Stimulated activated CD8-positive, alpha-beta memory T cell treated with anti-CD3 and anti-CD28 coated beads, Interleukin-12 subunit alpha, Interleukin-12 subunit beta, amount 100 ng/mL, for 4 hours (primary cell): ENCODE data around the gene BYSL.
"Not testable (repeated sequence)": the region's sequence is repeated elsewhere in the genome, so short reads cannot be mapped to it uniquely, and the experiment has no call there.

Experiments used
- DNase-seq: peaks from one replicate; pipeline ENCODE4 v3.0.0-alpha.2; 2020; ENCODE audit warnings: low read depth

BYSL gene

DNA sequence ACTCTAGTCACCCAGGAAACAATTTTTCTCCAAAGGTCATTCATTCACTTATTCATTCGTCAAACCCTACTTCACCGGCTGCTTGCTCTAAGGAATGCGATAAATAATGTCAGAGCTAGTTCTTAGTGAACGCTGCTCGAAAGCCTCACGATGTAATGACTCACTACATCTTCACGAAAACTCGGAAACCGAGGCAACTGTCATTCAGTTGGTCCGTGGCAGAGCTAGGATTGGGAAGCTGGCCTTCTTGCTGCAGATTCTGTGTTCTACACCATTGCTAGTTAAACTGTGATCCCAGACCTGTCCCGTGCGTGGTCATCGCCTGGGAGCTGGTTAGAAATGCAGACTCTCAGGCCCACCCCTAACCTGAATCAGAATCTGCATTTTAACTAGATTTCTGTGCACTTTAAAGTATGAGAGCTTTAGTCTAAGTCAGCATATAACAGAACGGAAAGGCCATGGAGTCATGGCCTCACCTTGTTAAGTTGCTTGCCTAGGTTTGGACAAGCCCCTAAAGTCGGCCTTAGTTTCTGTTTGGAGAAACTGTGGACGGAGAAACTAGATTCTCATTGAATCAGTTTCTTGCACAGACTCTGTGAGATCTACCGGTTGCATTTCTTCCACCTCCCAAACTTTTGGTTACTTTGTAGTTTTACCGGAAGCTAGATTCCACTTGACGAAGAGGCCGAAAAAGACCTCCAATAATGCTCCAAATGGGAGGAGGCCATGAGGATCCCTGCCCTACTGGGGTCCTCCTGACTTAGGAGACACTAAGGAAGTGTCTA is 21.0 kb downstream of the BYSL start:
- no peak for DNase-seq

DNA sequence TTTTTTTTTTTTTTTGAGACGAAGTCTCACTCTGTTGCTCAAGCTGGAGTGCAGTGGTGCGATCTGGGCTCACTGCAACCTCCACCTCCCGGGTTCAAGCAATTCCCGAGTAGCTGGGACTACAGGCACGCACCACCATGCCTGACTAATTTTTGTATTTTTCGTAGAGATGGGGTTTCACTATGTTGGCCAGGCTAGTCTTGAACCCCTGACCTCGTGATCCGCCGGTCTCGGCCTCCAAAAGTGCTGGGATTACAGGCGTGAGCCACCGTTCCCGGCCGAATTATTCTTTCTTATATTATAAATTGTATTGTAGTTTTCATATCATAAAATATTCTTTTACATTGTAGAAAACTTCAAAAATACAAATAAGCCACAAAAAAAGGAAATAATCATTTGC is 21.6 kb downstream of the BYSL start:
- not testable (repeated sequence) for DNase-seq

DNA sequence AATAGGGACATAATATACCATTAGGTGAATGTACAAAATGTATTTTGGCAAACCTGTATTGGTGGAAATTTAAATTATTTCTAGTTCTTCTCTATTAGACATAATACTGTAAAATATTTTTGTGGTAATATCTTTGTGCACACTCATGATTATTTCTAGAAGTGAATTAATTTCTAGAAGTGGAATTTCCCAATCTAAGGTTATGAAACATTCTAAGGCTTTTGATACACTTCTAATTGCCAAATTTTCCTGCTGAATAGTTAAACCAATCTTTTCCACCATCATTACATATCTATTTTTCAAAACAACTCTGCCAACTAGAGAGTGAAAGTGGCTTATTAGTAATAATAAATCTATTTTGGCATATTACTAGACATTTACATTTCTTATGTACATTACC is 22.2 kb downstream of the BYSL start:
- DNase-seq = no peak

DNA sequence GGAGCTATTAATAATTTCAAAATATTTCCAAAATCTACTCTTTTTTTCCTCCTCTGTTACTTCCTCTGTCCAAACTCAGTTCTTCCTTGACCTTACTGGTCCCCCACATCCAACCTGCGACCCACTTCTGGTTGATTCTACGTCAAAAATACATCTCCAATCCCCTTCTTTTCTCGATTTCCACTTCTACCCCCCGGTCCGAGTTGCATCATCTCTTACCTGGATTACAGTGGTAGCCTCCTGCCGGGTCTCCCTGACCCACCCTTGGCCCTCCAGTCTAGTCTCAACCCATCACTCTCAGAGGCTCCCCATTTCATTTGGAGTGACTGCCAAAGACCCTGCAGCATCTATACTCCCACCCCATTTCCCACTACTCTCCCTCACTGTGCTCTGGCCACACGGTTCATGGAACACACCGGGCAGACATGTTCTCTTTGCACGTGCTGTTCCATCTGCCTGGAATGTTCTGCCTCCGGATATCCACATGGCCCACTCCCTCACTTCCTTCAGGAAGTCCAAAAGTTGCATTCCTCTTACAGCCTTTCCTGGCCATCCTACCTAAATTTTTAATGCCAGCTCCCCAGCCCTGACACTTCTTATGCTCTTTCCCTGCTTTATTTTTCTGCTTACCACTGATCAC is 26.4 kb downstream of the BYSL start:
- DNase-seq = no peak

DNA sequence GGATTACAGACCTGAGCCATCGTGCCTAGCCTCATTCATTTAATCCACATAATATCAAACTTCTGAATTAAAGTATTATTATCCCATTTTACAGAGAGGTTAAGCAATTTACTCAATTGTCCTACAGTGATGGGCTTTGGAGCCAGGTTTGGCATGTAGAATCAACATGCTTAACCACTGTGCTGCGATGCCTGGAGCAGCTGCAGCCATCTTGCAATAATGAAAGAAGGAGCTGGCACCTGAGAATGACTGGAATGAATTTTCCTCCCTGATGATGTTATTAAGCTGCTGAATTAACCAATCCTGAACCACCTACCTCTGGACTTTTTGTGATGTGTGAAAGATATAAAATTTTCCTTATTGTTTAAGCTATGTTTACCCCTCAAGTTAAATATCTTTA is 33.4 kb downstream of the BYSL start:
- no peak for DNase-seq

DNA sequence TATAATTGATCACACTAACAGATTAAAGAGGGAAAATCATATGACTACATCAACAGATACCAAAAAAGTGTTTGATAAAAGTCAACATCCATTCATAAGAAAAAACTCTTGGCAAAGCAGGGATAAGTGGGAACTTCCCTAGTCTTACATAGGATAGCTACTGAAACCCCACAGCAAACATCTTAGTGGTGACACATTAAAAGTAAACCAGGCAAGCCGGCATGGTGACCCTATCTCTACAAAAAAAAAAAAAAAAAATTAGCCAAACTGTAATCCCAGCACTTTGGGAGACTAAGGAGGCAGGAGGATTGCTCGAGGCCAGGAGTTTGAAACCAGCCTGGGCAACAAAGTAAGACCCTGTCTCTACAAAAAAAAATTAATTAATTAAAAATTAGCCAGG is 34.1 kb downstream of the BYSL start:
- no peak for DNase-seq

DNA sequence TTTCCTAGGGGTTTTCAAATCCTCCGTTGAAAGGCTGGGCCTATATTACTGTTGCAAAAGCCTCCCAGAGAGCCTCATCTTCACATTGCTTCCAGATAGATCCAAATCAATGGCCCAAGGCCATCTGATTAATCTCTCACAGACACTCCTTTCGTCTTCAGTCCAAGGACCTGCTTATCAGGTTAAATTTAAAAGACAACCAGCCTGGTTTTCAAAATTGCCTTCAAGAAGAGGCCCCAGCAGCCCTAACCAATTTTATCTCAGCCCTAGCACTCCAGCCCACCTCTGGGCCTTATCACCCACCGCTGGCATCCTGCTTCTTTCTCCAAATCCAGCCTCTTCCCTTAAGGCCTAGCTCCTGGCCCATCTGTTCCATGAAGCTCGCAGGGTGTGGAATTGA is 35.8 kb downstream of the BYSL start:
- DNase-seq = no peak

DNA sequence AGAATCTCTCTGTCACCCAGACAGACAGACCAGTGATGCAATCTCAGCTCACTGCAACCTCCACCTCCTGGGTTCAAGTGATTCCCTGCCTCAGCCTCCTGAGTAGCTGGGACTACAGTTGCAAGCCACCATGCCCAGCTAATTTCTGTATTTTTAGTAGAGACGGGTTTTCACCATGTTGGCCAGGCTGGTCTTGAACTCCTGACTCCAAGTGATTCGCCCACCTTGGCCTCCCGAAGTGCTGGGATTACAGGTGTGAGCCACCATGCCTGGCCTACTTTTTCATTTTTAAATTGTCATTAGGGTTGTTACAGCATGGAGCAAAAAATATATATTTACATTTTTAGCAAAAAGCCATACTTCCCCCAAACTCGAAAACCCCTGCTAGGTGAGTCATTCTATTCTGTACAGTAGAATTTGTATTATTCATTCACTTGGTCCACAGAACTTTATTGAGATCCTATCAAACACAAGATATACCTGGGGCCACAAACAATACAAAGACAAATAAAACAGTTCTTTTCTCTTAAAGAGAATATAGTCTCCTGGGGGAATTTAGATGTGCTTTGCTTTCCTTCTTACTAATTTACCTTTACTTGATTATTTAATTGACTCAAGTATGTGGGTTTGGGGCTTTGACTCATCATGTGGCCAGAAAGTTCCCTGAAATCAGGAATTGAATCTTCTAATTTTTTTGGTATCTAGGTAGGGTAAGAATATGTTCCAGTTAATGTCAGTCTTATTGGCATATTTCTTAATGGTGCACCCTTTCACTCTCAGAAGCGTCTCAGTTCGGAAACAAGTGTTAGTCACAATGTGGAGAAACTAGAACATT is 36.9 kb downstream of the BYSL start:
- no peak for DNase-seq

DNA sequence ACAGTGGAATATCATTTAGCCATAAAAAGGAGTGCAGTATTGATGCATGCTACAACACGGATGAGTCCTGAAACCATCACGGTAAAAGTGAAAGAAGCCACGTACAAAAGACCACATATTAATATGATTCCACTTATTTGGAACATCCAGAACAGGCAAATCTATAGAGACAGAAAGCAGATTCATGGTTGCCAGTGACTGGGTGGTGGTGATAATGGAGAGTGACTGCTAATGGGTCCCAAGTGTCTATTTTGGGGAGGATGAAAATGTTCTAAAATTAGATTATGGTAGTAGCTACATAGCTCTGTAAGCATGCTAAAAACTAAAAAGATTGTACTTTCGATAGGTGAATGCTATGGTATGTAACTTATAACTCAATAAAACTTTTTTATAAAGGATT is 38.7 kb downstream of the BYSL start:
- DNase-seq = no peak

DNA sequence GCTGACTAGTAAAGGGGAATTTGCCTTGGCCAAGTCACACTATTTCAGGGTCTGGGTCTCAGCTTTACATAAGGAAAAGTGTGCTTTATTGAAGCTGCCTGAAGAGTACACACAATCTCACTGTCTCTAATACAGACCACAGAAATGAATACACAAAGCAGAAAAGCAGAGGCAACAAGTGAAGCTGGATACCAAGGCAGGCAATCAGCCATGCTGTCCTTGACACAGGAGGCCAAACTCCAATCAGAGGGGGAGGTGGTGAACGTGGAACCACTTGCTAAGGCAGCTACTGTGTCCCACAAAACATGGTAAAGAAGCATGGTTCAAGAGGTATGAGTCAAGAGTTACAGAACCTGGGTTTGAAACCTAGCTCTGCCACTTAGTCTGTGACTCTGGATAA is 42.1 kb downstream of the BYSL start:
- DNase-seq = no peak

DNA sequence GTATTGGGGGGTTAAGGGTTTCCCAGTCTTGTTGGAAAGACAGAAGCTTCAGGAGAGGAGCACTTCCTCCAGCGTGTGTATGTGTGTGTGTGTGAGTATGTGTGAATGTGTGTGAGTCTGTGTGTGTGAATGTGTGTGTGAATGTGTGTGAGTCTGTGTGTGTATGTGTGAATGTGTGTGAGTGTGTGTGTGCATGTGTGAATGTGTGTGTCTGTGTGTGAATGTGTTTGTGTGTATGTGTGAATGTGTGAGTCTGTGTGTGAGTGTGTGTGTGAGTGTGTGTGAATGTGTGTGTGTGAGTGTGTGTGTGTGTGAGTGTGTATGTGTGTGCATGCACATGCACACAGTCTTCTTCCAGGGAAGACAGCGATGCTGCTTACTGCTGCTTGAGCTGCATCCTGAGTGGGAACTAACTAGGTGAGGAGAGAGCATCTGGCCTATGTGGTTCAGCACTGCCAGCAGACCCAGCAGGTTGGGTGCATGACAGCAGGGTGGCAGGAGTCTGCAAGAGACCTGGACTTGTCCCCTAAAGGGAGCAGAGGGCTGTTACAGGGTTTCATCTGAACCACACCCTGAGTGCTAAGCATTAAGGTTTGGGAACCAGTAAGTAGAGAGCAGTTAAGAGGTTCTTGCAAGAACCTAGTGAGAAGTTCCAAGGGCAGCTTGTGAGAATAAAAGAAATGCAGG is 43.0 kb downstream of the BYSL start:
- DNase-seq = no peak

DNA sequence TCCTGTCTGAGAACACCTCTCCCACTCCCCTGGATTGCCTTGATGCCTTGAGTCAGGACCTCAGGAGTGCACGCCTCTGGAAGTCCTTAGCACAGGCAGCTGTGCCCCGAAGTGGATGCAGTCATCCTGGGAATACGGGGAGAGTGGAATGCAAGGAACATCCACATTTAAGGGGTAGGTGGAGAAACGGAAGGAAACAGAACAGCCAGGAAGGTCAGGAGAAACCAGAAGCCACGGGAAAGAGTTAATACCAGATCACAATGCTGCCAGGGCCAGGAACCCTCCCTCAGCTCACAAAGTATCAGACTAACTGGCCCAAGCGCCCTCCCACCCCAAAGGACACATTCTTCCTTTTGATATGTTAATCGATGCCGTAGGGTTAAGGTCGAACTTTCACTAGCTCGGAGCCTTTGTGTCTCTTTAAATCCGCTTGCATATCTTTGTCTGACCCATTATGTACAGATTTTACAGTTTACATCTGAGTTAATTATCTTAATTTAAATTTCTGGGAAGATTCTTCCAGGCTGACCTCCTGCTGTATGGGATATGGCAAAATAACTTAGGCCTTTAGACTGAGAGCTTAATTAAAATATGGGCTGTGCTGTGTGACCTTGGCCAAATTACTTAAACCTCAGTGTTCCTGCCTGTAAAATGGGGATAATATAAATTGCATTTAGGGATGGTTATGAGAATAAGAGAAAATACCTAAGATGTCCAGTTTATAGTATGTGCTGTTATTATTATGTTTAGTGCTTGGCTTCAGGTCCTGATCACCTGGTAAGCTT is 44.3 kb downstream of the BYSL start:
- no peak for DNase-seq

DNA sequence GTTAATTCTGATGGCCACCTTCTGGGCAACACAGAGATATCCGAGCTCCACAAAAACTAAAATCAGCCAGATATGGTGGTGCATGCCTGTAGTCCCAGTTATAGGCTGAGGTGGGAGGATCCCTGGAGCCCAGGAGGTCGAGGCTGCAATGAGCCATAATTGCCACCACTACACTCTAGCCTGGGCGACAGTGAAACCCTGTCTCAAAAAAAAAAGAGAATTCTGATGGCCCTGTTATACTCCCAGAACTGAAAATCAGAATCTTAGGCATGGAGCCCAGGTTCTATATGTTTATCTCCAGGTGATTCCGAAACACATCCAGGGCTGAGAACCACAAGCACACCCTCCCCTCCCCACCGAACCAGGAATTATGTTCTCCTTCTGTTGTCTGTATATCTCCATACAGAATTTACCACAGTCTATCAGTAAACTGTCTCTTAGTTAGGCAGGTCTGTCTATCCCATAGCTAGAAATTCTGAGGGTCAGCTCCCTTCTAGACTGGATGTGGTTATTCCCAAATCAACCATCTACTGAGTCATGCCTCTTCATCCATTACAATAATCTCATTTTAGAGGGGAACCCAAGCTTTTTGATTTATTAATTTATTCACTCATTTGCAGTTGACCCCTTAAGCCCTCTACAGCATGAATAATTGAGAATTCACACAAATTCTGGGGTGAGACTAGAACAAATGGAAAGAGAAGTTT is 45.1 kb downstream of the BYSL start:
- no peak for DNase-seq

DNA sequence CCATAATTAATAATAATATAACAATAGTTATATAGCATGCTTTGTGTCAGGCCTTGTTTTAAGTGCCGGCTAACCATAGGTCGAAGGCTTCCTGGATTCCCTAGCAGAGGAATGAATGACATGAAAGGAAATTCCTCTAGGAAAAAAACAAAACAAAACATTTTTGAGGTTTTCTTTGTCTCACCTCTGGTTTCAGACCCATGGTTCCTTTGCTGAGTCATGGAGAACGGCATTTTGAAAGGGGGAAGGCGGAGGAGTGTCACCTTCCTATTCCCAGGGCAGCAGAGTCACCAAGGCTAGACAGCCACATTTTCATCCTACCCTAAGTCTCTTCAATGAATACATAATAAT is 45.6 kb downstream of the BYSL start:
- no peak for DNase-seq

DNA sequence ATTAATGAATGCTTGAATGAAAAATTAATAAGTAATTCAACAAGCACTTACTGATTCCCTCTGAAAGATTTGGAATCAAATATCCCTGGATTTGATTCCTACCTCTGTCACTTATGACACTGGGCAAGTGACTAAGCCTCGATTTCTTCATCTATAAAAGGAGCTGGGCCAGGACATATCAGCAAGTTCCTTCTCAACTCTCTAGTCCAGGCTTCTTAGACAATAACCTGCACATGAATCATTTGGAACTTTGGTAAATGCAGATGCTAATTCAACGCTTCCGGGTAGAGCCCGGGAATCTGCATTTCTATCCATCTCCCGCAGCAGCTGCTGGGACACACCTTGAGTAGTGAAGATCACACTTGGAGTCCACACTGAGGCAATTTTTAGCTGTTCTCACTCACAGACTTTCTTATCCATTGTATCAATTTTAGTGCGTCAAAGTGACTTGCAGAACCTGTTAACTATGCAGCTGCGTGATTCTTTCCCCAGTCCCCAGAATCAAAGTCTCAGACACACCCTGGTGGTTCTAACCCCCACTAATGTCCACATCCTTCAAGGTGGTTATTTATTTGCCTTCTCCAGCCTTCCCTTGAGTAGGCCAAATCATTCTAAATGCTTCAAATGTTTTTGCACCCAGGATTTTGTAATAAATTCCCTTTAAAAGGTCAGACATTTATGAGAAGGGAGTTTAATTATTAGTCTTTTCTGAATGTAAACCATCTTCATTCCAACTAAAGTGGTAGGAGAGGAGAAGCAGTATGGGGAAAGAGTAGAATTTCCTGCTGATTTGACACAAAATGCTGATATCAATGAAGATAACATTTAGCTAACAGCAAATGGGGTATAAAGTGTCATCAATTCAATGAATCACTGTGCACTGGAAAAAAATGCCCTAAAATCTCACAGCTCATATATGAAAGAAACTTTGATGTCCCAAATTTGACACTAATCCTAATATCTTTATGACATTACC is 46.3 kb downstream of the BYSL start:
- no peak for DNase-seq

DNA sequence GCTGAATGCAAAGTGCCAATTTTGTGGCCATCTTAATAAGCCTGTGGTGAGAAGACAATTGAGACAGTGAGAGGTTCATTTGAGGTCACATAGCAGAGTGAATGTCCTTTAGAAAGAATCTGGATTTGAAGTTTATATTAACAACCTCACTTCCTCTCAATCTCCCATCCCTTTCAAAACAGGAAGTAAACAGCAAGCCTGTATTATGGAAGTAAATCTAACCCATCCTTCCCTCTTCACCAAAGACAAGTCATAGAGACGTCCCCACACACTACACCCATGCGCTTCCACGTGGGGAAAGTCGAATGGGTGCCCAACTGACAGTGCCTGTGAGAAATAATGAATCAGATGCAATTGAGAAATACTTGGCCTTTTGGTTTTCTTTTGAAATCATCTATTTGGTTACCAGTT is 49.1 kb downstream of the BYSL start:
- DNase-seq = peak; percentile 21

DNA sequence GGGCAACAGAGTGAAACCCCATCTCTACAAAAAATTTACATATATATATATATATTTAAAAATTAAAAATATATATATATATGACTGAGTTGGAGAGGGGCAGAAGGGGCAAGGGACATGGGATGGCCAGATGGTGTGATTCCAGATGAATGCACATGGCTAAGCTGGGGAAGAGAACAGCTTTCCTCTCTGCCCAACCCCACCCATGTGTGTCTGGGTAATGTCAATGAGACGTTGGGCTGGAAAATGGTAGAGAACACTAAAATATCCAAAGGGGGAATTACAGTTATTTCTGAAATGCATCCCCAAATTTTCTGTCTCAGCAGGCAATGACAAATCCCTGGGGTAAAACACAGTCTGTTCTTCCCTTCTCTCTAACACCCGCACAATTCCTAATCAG is 51.5 kb downstream of the BYSL start:
- DNase-seq = no peak

DNA sequence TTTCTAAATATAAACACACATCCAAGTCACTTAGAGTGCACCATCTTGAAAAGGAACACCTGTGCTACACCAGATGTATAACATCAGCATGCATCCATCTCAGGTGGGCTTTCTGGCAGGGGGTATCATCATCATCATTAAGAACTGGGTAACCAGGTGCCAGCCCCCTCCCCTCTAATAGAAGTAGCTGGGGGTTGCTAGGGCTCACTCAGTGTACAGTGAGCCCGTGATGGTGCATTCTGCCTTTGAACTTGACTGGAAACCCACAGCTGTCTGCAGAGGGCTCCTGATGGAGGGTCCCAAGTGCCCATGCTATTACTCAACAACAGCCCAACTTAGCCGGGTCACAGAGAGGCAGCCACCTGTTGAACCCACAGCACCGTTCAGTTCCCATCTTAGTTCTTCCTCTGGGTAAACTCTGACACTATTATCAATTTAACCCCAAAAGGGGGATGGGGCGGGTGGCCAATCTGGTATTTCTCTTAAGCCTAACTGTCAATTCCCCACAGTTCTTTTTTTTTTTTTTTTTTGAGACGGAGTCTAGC is 53.1 kb downstream of the BYSL start:
- DNase-seq = no peak

DNA sequence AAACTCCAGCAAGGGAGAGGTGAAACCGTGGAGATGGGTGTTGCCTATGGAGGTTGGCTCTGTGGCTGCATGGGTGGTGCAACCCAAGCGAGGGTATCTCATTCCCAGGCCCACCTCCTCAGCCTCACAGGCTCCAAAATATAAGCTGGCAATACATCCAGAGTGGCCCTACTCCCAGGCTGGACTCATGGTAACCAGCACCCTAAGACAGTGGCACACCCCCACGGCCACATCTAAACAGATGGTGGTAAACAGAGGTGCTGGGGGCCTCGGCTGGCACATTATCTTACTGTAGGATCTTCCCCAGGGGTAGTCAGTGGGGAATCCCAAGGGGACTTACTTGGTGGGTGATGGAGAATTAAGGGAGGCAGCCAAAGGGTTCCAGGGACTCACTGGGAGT is 54.0 kb downstream of the BYSL start:
- no peak for DNase-seq
